ENCODE results near the gene C1QL3. TPM values are rescaled to one million over a fixed set of nuclear protein-coding genes. Genes with fewer than 3 reads are reported as not detected.

C1QL3 gene
- under 1 TPM in 1 of 2 donors, not detected in 1; 0.12 TPM for total RNA-seq

DNA sequence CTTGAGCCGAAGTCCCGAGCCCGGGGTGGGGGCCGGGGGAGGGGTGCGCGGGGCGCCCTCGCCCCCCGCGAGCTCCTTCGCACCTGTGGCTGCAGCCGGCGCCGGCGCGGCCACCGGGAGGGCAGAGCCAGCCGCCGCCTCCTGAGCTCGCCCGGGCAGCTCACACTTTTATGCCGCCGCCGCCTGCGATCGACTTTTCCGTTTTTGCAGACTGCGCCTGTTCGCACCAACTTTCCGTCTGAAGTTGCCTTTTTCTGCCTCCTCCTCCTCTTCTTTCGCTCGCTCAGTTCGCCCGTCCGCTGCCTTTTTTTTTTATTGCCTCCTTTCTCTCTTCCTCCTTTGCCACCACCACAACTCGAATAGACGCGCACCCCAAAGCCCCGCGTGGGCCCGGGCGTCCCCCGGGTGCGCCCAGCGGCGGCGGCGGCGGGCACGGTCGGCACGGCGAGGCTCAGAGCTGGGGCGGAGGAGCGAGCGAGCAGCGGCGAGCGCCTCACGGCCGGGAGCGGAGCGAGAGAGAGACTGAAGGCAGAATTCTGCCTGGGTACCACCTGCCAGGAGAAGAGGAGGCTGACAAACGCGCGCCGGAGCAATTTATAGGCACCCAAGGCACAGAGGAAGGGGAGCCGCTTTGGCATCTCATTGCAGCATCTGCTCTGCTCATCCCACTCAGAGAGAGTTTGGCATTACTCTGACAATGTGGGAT lies at the start of gene C1QL3:
Gene C1QL3 (minus strand): TSS at position 569 of the 706 bp plus-strand sequence. CDS start 814 bp downstream, outside the sequence.
- Mint-ChIP-seq H3K4me3 (peak within 1 kb of the TSS; percentile 87 to 92), H3K27ac (peak within 1 kb of the TSS; percentile 66), H3K36me3 (ENCODE audit: insufficient read depth in 2 of 2) (no peaks in the 10 kb centered on the region), H3K9me3 (no peaks in the 10 kb centered on the region), H3K4me1 (ENCODE audit: low read depth) (no peaks in the 10 kb centered on the region), H3K27me3 (ENCODE audit: low read depth) (peaks cover 46% of the 10 kb centered on the region)
- peak; percentile 57 to 64 for ATAC-seq (replicated peaks in 1 of 2)
- DNase-seq: peak; percentile 41

- ATAC-seq (replicated peaks in 1 of 2) (peak in 1 of 2 donors; percentile 87), DNase-seq (no peak)
- H3K4me3 Mint-ChIP-seq: no peak overlapping the region
- H3K27me3 Mint-ChIP-seq (ENCODE audit: low read depth): peaks cover 32% of the 10 kb centered on the region
- peaks cover 0 to 4% of the 10 kb centered on the region in 2 donors for H3K36me3 Mint-ChIP-seq (ENCODE audit: insufficient read depth in 2 of 2)
- no peaks in the 10 kb centered on the region for H3K9me3 Mint-ChIP-seq
- H3K27ac Mint-ChIP-seq: no peak overlapping the region
- peaks cover 4% of the 10 kb centered on the region for H3K4me1 Mint-ChIP-seq (ENCODE audit: low read depth)
Observed at GRCh38 chr10:16570731-16571130, 49.1 kb upstream of the C1QL3 start.

DNA sequence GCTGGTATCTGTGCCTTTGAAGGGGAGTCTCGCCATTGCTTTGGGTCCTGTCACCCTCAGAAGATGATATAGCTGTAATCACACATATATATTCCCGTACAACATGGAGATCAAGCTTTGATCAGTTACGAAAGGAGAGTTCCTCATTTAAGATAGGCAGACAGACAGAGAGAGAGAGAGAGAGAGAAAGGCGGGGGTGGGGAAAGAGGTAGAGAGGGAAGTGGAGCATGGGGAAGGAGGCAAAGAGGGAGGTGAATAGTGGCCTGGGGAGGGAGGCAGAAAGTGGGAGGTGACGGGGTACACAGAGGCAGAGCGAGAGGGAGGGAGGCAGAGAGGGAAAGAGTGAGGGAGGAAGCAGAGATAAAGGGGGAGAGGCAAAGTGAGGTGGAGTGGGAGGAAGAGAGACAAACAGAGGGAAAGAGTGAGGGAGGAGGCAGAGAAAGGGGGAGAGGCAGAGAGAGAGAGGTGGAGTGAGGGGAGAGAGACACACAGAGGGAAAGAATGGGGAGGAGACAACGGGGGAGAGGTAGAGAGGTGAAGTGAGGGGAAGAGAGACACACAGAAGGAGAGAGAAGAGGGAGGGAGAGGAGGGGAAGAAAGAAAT lies 44.6 kb upstream of the C1QL3 start:
- peaks cover 0 to 2% of the 10 kb centered on the region in 2 donors for H3K9me3 Mint-ChIP-seq
- H3K27ac Mint-ChIP-seq: no peak overlapping the region
- DNase-seq (no peak), ATAC-seq (replicated peaks in 1 of 2) (no peak)
- no peak overlapping the region for H3K4me3 Mint-ChIP-seq
- H3K27me3 Mint-ChIP-seq (ENCODE audit: low read depth): peaks cover 25% of the 10 kb centered on the region
- H3K4me1 Mint-ChIP-seq (ENCODE audit: low read depth): peaks cover 4% of the 10 kb centered on the region
- no peaks in the 10 kb centered on the region for H3K36me3 Mint-ChIP-seq (ENCODE audit: insufficient read depth in 2 of 2)

- H3K4me1 Mint-ChIP-seq (ENCODE audit: low read depth): no peaks in the 10 kb centered on the region
- no peak for DNase-seq
- no peaks in the 10 kb centered on the region for H3K36me3 Mint-ChIP-seq (ENCODE audit: insufficient read depth in 2 of 2)
- H3K27me3 Mint-ChIP-seq (ENCODE audit: low read depth): peaks cover 25% of the 10 kb centered on the region
- no peak overlapping the region for H3K4me3 Mint-ChIP-seq
- no peak overlapping the region for H3K27ac Mint-ChIP-seq
- no peak for ATAC-seq (replicated peaks in 1 of 2)
- peaks cover 0 to 2% of the 10 kb centered on the region in 2 donors for H3K9me3 Mint-ChIP-seq
Observed at GRCh38 chr10:16565604-16566003, 43.9 kb upstream of the C1QL3 start.

DNA sequence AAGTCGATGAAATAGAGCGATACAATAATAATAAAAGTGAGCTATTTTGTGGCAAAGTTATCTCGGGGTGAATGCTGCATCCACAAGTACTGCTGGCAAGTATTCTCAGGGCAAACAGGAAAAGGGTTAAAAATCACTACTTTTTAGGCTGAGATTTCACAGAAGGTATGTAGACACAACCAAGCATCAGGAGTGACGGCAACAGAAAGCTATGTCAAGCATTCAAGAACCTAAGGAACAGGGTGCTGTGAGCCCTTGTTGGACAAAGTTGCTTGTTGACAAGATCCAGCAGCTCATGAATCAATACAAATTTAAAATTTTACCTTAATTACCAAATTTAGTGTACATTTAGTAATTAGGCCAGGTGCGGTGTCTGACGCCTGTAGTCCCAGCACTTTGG lies 41.2 kb upstream of the C1QL3 start:
- Mint-ChIP-seq H3K4me3 (no peak overlapping the region), H3K4me1 (ENCODE audit: low read depth) (no peaks in the 10 kb centered on the region), H3K27ac (no peak overlapping the region), H3K9me3 (peaks cover 0 to 2% of the 10 kb centered on the region in 2 donors), H3K27me3 (ENCODE audit: low read depth) (peaks cover 29% of the 10 kb centered on the region), H3K36me3 (ENCODE audit: insufficient read depth in 2 of 2) (no peaks in the 10 kb centered on the region)
- DNase-seq (no peak), ATAC-seq (replicated peaks in 1 of 2) (no peak)

DNA sequence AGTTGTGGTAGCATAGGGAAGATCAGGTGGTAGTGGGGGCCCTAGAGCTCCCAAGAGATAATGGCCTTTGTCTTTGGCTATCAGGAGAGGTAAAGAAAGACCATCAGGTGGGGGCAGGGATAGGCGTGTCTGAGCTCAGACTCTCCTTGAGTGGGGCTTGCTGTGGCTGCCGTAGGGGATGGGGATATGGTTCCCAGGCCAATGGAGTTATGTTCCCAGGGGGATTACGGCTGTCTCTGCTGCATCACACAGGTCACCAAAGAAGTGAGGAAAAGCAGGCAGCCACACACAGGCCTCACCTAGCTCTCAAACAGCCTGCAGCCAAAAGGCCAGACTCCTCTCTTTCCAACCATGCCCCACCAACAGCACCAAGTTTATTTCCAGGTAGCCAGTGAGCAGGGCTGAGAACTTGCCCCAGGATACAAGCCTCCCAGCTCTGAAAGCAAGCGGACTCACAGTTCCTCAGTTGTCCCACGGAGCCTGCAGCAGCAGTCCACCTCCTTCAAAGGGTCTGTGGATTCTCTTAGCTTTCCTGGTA lies 37.6 kb upstream of the C1QL3 start:
- H3K27me3 Mint-ChIP-seq (ENCODE audit: low read depth): peaks cover 15% of the 10 kb centered on the region
- peaks cover 0 to 2% of the 10 kb centered on the region in 2 donors for H3K9me3 Mint-ChIP-seq
- DNase-seq (no peak), ATAC-seq (replicated peaks in 1 of 2) (no peak)
- H3K27ac Mint-ChIP-seq: no peak overlapping the region
- no peak overlapping the region for H3K4me3 Mint-ChIP-seq
- H3K36me3 Mint-ChIP-seq (ENCODE audit: insufficient read depth in 2 of 2): no peaks in the 10 kb centered on the region
- H3K4me1 Mint-ChIP-seq (ENCODE audit: low read depth): no peaks in the 10 kb centered on the region

DNA sequence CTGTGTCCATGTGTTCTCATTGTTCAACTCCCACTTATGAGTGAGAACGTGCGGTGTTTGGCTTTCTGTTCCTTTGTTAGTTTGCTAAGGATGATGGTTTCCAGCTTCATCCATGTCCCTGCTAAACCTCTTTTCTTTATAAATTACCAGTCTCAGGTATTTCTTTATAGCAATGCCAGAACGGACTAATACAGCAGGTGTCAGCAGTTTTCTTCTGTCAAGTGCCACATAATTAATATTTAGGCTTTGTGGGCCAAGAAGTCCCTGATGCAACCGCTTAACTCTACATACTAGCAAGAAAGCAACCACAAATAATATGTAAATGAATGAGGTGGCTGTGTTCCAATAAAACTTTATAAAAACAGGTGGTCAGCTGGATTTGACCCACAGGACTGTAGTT lies 26.3 kb upstream of the C1QL3 start:
- Mint-ChIP-seq H3K4me3 (no peak overlapping the region), H3K27me3 (ENCODE audit: low read depth) (peaks cover 24% of the 10 kb centered on the region), H3K9me3 (no peaks in the 10 kb centered on the region), H3K36me3 (ENCODE audit: insufficient read depth in 2 of 2) (no peaks in the 10 kb centered on the region), H3K27ac (no peak overlapping the region), H3K4me1 (ENCODE audit: low read depth) (no peaks in the 10 kb centered on the region)
- no peak for ATAC-seq (replicated peaks in 1 of 2)
- no peak for DNase-seq

GRCh38 chr10:16545116-16545736 lies 23.5 kb upstream of the C1QL3 start:
- Mint-ChIP-seq H3K27ac (no peak overlapping the region), H3K27me3 (ENCODE audit: low read depth) (peaks cover 28% of the 10 kb centered on the region), H3K36me3 (ENCODE audit: insufficient read depth in 2 of 2) (no peaks in the 10 kb centered on the region), H3K4me1 (ENCODE audit: low read depth) (no peaks in the 10 kb centered on the region), H3K9me3 (no peaks in the 10 kb centered on the region), H3K4me3 (no peak overlapping the region)
- no peak for ATAC-seq (replicated peaks in 1 of 2)
- peak; percentile 2 for DNase-seq

DNA sequence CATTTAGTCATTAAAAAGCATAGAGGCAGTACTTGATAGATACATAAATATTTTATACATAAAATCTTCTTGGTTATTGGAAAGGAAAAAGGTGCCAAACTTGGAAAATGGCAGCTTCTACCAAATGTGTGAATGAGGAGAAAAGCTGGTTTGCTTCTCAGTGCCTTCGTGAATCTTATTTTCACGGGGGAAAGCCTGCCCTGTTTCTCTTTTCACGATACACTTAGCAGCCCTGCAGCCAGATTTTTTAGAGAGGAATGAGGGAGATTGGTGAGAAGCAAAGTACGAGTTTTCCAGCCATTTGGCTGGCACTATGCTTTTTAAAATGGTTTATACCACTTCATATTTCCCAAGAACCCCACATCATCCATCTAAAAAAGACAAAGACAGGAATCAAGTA lies 22.9 kb upstream of the C1QL3 start:
- no peak for DNase-seq
- Mint-ChIP-seq H3K27me3 (ENCODE audit: low read depth) (peaks cover 34% of the 10 kb centered on the region), H3K36me3 (ENCODE audit: insufficient read depth in 2 of 2) (no peaks in the 10 kb centered on the region), H3K4me1 (ENCODE audit: low read depth) (no peaks in the 10 kb centered on the region), H3K4me3 (no peak overlapping the region), H3K9me3 (no peaks in the 10 kb centered on the region), H3K27ac (no peak overlapping the region)
- no peak for ATAC-seq (replicated peaks in 1 of 2)

DNA sequence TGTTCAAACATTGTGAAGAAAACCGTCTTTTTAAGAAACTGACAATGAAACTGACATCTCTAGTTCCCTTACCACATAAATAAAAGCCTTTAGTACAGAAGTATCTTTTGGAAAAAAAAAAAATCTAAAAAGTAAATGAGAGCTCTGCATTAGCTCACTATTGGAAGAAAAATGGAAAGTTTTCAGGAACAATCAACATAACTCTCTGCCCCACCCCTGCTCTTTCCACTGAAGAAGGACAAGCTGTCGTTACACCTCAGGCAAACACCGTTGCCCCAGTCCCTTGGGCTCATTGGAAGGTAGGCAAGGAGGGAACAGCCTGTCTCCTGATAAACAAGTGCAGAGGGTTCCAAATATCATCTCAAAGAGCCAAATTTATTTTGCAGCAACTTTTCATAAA lies 22.4 kb upstream of the C1QL3 start:
- ATAC-seq (replicated peaks in 1 of 2) (no peak), DNase-seq (no peak)
- Mint-ChIP-seq H3K4me3 (no peak overlapping the region), H3K27me3 (ENCODE audit: low read depth) (peaks cover 38% of the 10 kb centered on the region), H3K27ac (no peak overlapping the region), H3K36me3 (ENCODE audit: insufficient read depth in 2 of 2) (no peaks in the 10 kb centered on the region), H3K9me3 (no peaks in the 10 kb centered on the region), H3K4me1 (ENCODE audit: low read depth) (no peaks in the 10 kb centered on the region)

DNA sequence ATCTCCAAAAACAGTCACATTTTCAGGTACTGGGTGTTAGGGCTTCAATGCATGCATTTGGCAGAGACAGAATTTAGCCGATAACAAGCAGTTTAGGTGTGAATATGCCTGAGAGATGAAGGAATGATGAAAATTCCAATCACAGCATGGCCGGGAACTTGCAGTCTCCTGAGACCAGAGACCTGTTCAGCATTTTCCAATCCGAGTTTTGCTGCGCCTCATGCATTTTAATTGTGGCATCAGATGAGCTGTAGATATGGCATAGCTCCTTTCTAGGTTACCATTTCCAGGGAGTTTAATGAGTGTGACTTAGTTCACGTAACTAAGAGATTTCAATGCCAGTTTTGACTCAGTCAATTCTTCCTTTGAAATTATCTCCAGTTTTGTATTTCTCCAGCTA lies 14.5 kb upstream of the C1QL3 start:
- no peak for DNase-seq
- Mint-ChIP-seq H3K4me3 (no peak overlapping the region), H3K27me3 (ENCODE audit: low read depth) (peaks cover 22% of the 10 kb centered on the region), H3K9me3 (no peaks in the 10 kb centered on the region), H3K4me1 (ENCODE audit: low read depth) (no peaks in the 10 kb centered on the region), H3K27ac (no peak overlapping the region), H3K36me3 (ENCODE audit: insufficient read depth in 2 of 2) (no peaks in the 10 kb centered on the region)
- ATAC-seq (replicated peaks in 1 of 2): no peak

- ATAC-seq (replicated peaks in 1 of 2): no peak
- H3K27me3 Mint-ChIP-seq (ENCODE audit: low read depth): peaks cover 15% of the 10 kb centered on the region
- DNase-seq: no peak
- H3K4me1 Mint-ChIP-seq (ENCODE audit: low read depth): peaks cover 5% of the 10 kb centered on the region
- H3K9me3 Mint-ChIP-seq: no peaks in the 10 kb centered on the region
- H3K36me3 Mint-ChIP-seq (ENCODE audit: insufficient read depth in 2 of 2): no peaks in the 10 kb centered on the region
- no peak overlapping the region for H3K27ac Mint-ChIP-seq
- no peak overlapping the region for H3K4me3 Mint-ChIP-seq
Observed at GRCh38 chr10:16529853-16530252, 8.2 kb upstream of the C1QL3 start.

DNA sequence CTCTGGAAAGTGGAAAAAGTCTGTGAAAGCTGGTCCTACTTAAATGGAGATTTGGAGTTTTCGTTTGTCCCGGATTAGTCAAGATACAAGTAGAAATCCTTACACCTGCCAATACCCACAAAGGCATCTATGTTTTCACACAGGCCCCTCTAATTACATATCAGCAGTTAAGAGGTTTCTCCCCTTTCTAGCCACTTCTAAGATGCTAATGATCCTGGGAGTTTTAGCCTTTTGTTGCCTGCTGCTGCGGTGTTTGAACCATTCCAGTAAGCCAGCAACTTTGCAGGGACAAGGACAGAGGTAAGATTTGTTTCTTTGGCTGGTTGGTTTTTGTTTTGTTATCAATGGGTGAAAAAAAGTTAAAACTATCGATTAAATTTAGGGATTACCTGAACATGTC lies 5.8 kb upstream of the C1QL3 start:
- DNase-seq (no peak), ATAC-seq (replicated peaks in 1 of 2) (no peak)
- H3K9me3 Mint-ChIP-seq: no peaks in the 10 kb centered on the region
- no peak overlapping the region for H3K27ac Mint-ChIP-seq
- no peaks in the 10 kb centered on the region for H3K36me3 Mint-ChIP-seq (ENCODE audit: insufficient read depth in 2 of 2)
- no peak overlapping the region for H3K4me3 Mint-ChIP-seq
- H3K27me3 Mint-ChIP-seq (ENCODE audit: low read depth): peaks cover 39% of the 10 kb centered on the region
- H3K4me1 Mint-ChIP-seq (ENCODE audit: low read depth): peaks cover 5% of the 10 kb centered on the region
